ENCODE measurements around the gene SPC24. TPM values are rescaled to one million over a fixed set of nuclear protein-coding genes. Genes with fewer than 3 reads are reported as not detected.

Gene SPC24
- polyA plus RNA-seq, 1 of the 3 experiments (the other 2 are of a cell fraction) = 18.9 TPM

- Histone ChIP-seq H3K36me3 (replicated peaks in 1 of 2; ENCODE audit: control insufficient read depth in 1 of 2, insufficient read depth in 2 of 2, low read length in 1 of 2) (peaks cover 19 to 20% of the 10 kb centered on the region in 2 experiments), H3K4me2 (no peak overlapping the region), H3K4me3 (ENCODE audit: low read depth in 2 of 2, low read length in 1 of 2) (no peak overlapping the region), H3K4me1 (ENCODE audit: control insufficient read depth in 1 of 2, insufficient read depth in 2 of 2, low read depth in 1 of 2, low read length in 1 of 2) (no peaks in the 10 kb centered on the region), H3K9me3 (no peaks in the 10 kb centered on the region), H3K79me2 (ENCODE audit: insufficient read depth) (no peaks in the 10 kb centered on the region), H2AFZ (ENCODE audit: low read depth) (no peak overlapping the region), H3K27ac (ENCODE audit: low read depth in 2 of 2, low read length in 1 of 2) (peak overlapping the region in 1 of 2 experiments; percentile 20; a peak in 1 of 4 replicates), H3K27me3 (ENCODE audit: insufficient read depth) (no peaks in the 10 kb centered on the region), H4K20me1 (ENCODE audit: insufficient read depth) (no peaks in the 10 kb centered on the region), H3F3A (replicated peaks; ENCODE audit: insufficient read depth) (peaks cover 28% of the 10 kb centered on the region), H3K9ac (no peak overlapping the region), H3K9me2 (no peaks in the 10 kb centered on the region)
- ChIA-PET POLR2A (no interaction called here), CTCF (interaction anchor here (0.6 to 3.8 kb wide), 17 partner anchors 9 to 194 kb away, joined by 3 to 16 read pairs (median 6); partner anchors contain the start of gene SPC24)
- TF ChIP-seq RAD21 (IDR thresholded peaks at IDR 0.05; ENCODE audit: low read length) = peak; percentile 62
- no peak for TF ChIP-seq USF1 (IDR thresholded peaks at IDR 0.05; ENCODE audit: borderline replicate concordance, low read depth)
- peak; percentile 83 for TF ChIP-seq CTCF (IDR thresholded peaks at IDR 0.05)
- TF ChIP-seq SMC3 (IDR thresholded peaks at IDR 0.05; ENCODE audit: low read depth, low read length) = peak; percentile 73
- 59% methylated on average over 18 of the region's 19 CpGs for whole genome bisulfite sequencing (ENCODE audit: low lambda C conversion rate)
- DNase-seq = peak; percentile 86
Observed at GRCh38 chr19:11130824-11131455, 24.6 kb downstream of the SPC24 start.

- no peak overlapping the region for H3K4me2 ChIP-seq
- ChIA-PET POLR2A (no interaction called here), CTCF (interaction anchor here (1.2 to 3.8 kb wide), 4 partner anchors 76 to 191 kb away, joined by 3 to 16 read pairs (median 13); no protein-coding TSS in a partner anchor)
- DNase-seq = no peak
- H3F3A ChIP-seq (replicated peaks; ENCODE audit: insufficient read depth) = peaks cover 22% of the 10 kb centered on the region
- no peaks in the 10 kb centered on the region for H3K27me3 ChIP-seq (ENCODE audit: insufficient read depth)
- no peaks in the 10 kb centered on the region for H3K9me3 ChIP-seq
- WGBS (ENCODE audit: low lambda C conversion rate) = 95% methylated on average over 14 of the region's 15 CpGs
- H3K4me1 ChIP-seq (ENCODE audit: control insufficient read depth in 1 of 2, insufficient read depth in 2 of 2, low read depth in 1 of 2, low read length in 1 of 2) = no peaks in the 10 kb centered on the region
- H3K4me3 ChIP-seq (ENCODE audit: low read depth in 2 of 2, low read length in 1 of 2) = no peak overlapping the region
- H4K20me1 ChIP-seq (ENCODE audit: insufficient read depth) = no peaks in the 10 kb centered on the region
- no peak overlapping the region for H3K9ac ChIP-seq
- H2AFZ ChIP-seq (ENCODE audit: low read depth) = no peak overlapping the region
- H3K36me3 ChIP-seq (replicated peaks in 1 of 2; ENCODE audit: control insufficient read depth in 1 of 2, insufficient read depth in 2 of 2, low read length in 1 of 2) = peaks cover 25 to 35% of the 10 kb centered on the region in 2 experiments
- H3K9me2 ChIP-seq = no peaks in the 10 kb centered on the region
- H3K27ac ChIP-seq (ENCODE audit: low read depth in 2 of 2, low read length in 1 of 2) = no peak overlapping the region
- no peaks in the 10 kb centered on the region for H3K79me2 ChIP-seq (ENCODE audit: insufficient read depth)
- no peak for TF ChIP-seq GATA2 (CRISPR knock-in tag; IDR thresholded peaks at IDR 0.05)
- TF ChIP-seq ZBTB33 (IDR thresholded peaks at IDR 0.05; ENCODE audit: borderline replicate concordance, low read depth) = no peak
- no peak for TF ChIP-seq FOXM1 (IDR thresholded peaks at IDR 0.05; ENCODE audit: low read depth)
- no peak for TF ChIP-seq MEF2A (IDR thresholded peaks at IDR 0.05; ENCODE audit: borderline replicate concordance, low read depth)
- TF ChIP-seq EZH2phosphoT487 (IDR thresholded peaks at IDR 0.05; ENCODE audit: borderline replicate concordance, low read depth) = no peak
- TF ChIP-seq JUND (IDR thresholded peaks at IDR 0.05) = no peak
- no peak for TF ChIP-seq RXRA (IDR thresholded peaks at IDR 0.05; ENCODE audit: borderline replicate concordance, low read depth)
- no peak for TF ChIP-seq TCF12 (IDR thresholded peaks at IDR 0.05)
- no peak for TF ChIP-seq MAX (IDR thresholded peaks at IDR 0.05; ENCODE audit: low read depth)
- TF ChIP-seq IRF3 (IDR thresholded peaks at IDR 0.05; ENCODE audit: low read depth, low read length) = no peak
- no peak for TF ChIP-seq YY1 (IDR thresholded peaks at IDR 0.05; ENCODE audit: low read depth)
- no peak for TF ChIP-seq RAD21 (IDR thresholded peaks at IDR 0.05; ENCODE audit: low read length)
- TF ChIP-seq FOXJ3 (CRISPR knock-in tag; IDR thresholded peaks at IDR 0.05) = no peak
- no peak for TF ChIP-seq PBX3 (IDR thresholded peaks at IDR 0.05)
- TF ChIP-seq FOSL2 (IDR thresholded peaks at IDR 0.05; ENCODE audit: borderline replicate concordance, low read depth) = no peak
Observed at GRCh38 chr19:11127905-11128304, 27.7 kb downstream of the SPC24 start.
